Activated CD8-positive, alpha-beta T cell treated with anti-CD3 and anti-CD28 coated beads for 36 hours (primary cell): Measurements from ENCODE around the gene HNRNPU. TPM values are rescaled to one million over a fixed set of nuclear protein-coding genes. Genes with fewer than 3 reads are reported as not detected.
A peak's percentile ranks its signal among the peaks of the same experiment; 100 is the strongest.

Experiments used
- ATAC-seq: fragments of 200-7000 bp; cut with Tn5 transposase; one replicate; pipeline ENCODE4 v1.10.0; 2021; ENCODE audit warnings: mild to moderate bottlenecking, moderate library complexity
- CTCF ChIA-PET: fragments of 350-600 bp; sonication (Branson Sonifier 250); formaldehyde crosslinking; loops from one replicate; lab custom pipeline; 2021; ENCODE audit warnings: antibody characterized with exemption; lab: Charles Lee
- POLR2A ChIA-PET: fragments of 350-600 bp; sonication (Branson Sonifier 250); formaldehyde crosslinking; loops from one replicate; lab custom pipeline; 2021; ENCODE audit warnings: antibody characterized with exemption; lab: Charles Lee
- DNase-seq: peaks from one replicate; pipeline ENCODE4 v3.0.0-alpha.2; 2020
- H3K27ac Mint-ChIP-seq: one replicate; pipeline ENCODE4 v1.8.0; 2021; ENCODE audit warnings: mild to moderate bottlenecking, mixed read lengths
- H3K27me3 Mint-ChIP-seq: one replicate; pipeline ENCODE4 v1.8.0; 2021; ENCODE audit warnings: mixed read lengths
- H3K36me3 Mint-ChIP-seq: one replicate; pipeline ENCODE4 v1.8.0; 2021; ENCODE audit warnings: low read depth, mixed read lengths
- H3K4me1 Mint-ChIP-seq: one replicate; pipeline ENCODE4 v1.8.0; 2021; ENCODE audit warnings: low read depth, mixed read lengths
- H3K4me3 Mint-ChIP-seq: one replicate; pipeline ENCODE4 v1.8.0; 2021; ENCODE audit warnings: mild to moderate bottlenecking, moderate library complexity, mixed read lengths
- H3K9me3 Mint-ChIP-seq: one replicate; pipeline ENCODE4 v1.8.0; 2021; ENCODE audit warnings: mixed read lengths
- CTCF ChIP-seq: fragments of 200-600 bp; IDR thresholded peaks from one replicate; pipeline ENCODE4 v1.8.0; 2022; ENCODE audit warnings: antibody characterized with exemption, mild to moderate bottlenecking
- intact Hi-C: fragments of 100-400 bp; cut with micrococcal nuclease; formaldehyde crosslinking; loops from one replicate; pipeline ENCODE4 v1.10.0; 2022
- total RNA-seq, 2 experiments: library from RNA; stranded (reverse); gene quantifications; one replicate each; pipeline ENCODE4 v1.2.3, GENCODE V29; 2021

HNRNPU gene
- total RNA-seq, 2 experiments from 2014 or later = 469 to 474 TPM

GRCh38 chr1:244865028-244865371, 657 bp upstream of the HNRNPU start:
- Mint-ChIP-seq H3K27ac (peak overlapping the region; percentile 99), H3K27me3 (no peaks in the 10 kb centered on the region), H3K4me3 (peak overlapping the region; percentile 95), H3K4me1 (peaks cover 29% of the 10 kb centered on the region), H3K9me3 (no peaks in the 10 kb centered on the region), H3K36me3 (peaks cover 35% of the 10 kb centered on the region)
- ChIA-PET POLR2A (interaction anchor here (0.8 to 20.0 kb wide), 7 partner anchors 12 to 265 kb away, joined by 3 to 554 read pairs (median 15); partner anchors contain the start of gene COX20), CTCF (interaction anchor here (1.1 to 5.8 kb wide), 5 partner anchors 10 to 178 kb away, joined by 3 to 34 read pairs (median 3); a partner anchor contains a TSS)
- no peak for ATAC-seq
- intact Hi-C loops = loop anchor here (5.0 kb wide), 1 partner anchor 97 kb away; no protein-coding TSS in a partner anchor
- peak; percentile 47 for DNase-seq
- TF ChIP-seq CTCF = no peak

GRCh38 chr1:244863491-244864252, 671 bp downstream of the HNRNPU start:
- peak overlapping the region; percentile 99 for H3K27ac Mint-ChIP-seq
- peak; percentile 39 for DNase-seq
- POLR2A ChIA-PET = interaction anchor here (0.5 to 20.0 kb wide), 14 partner anchors 11 to 412 kb away, joined by 3 to 554 read pairs (median 4); partner anchors contain the start of genes ADSS2, CATSPERE and COX20
- H3K27me3 Mint-ChIP-seq = no peaks in the 10 kb centered on the region
- CTCF ChIA-PET = interaction anchor here (0.8 to 5.8 kb wide), 8 partner anchors 8 to 179 kb away, joined by 3 to 34 read pairs (median 4); partner anchors contain the start of gene COX20
- no peak for TF ChIP-seq CTCF
- no peak for ATAC-seq
- H3K4me3 Mint-ChIP-seq = peak overlapping the region; percentile 95
- H3K36me3 Mint-ChIP-seq = peaks cover 46% of the 10 kb centered on the region
- H3K9me3 Mint-ChIP-seq = no peaks in the 10 kb centered on the region
- peaks cover 40% of the 10 kb centered on the region for H3K4me1 Mint-ChIP-seq
- intact Hi-C loops = loop anchor here (5.0 kb wide), 1 partner anchor 179 kb away; no protein-coding TSS in a partner anchor

- peak overlapping the region; percentile 95 for H3K4me3 Mint-ChIP-seq
- peak overlapping the region; percentile 98 for H3K27ac Mint-ChIP-seq
- intact Hi-C loops = loop anchor here (1.0 to 5.0 kb wide), 2 partner anchors 27 to 179 kb away; no protein-coding TSS in a partner anchor
- no peaks in the 10 kb centered on the region for H3K27me3 Mint-ChIP-seq
- no peak for TF ChIP-seq CTCF
- ChIA-PET POLR2A (interaction anchor here (1.0 to 20.0 kb wide), 16 partner anchors 8 to 401 kb away, joined by 3 to 554 read pairs (median 4); partner anchors contain the start of genes CATSPERE and COX20), CTCF (interaction anchor here (1.0 to 5.8 kb wide), 7 partner anchors 11 to 180 kb away, joined by 3 to 34 read pairs (median 12); partner anchors contain the start of gene COX20)
- DNase-seq = peak; percentile 96
- peaks cover 54% of the 10 kb centered on the region for H3K36me3 Mint-ChIP-seq
- H3K4me1 Mint-ChIP-seq = peaks cover 48% of the 10 kb centered on the region
- ATAC-seq = peak; percentile 63
- H3K9me3 Mint-ChIP-seq = no peaks in the 10 kb centered on the region
Observed at GRCh38 chr1:244862699-244863490, 1.4 kb downstream of the HNRNPU start.

- POLR2A ChIA-PET = interaction anchor here (0.6 to 20.0 kb wide), 12 partner anchors 9 to 413 kb away, joined by 3 to 554 read pairs (median 3); partner anchors contain the start of gene COX20
- no peaks in the 10 kb centered on the region for H3K9me3 Mint-ChIP-seq
Observed at GRCh38 chr1:244862354-244862698, 2.0 kb downstream of the HNRNPU start.

More at GRCh38 chr1:244862354-244862698, 2.0 kb downstream of the HNRNPU start:
- DNase-seq = no peak
- CTCF ChIA-PET = interaction anchor here (0.8 to 5.8 kb wide), 8 partner anchors 11 to 180 kb away, joined by 3 to 34 read pairs (median 8); no protein-coding TSS in a partner anchor
- ATAC-seq = no peak
- no peak for TF ChIP-seq CTCF
- Mint-ChIP-seq H3K36me3 (peaks cover 60% of the 10 kb centered on the region), H3K4me3 (peak overlapping the region; percentile 95), H3K4me1 (peaks cover 53% of the 10 kb centered on the region), H3K27ac (peak overlapping the region; percentile 98), H3K27me3 (no peaks in the 10 kb centered on the region)
- intact Hi-C loops = loop anchor here (1.0 to 5.0 kb wide), 2 partner anchors 26 to 180 kb away; no protein-coding TSS in a partner anchor
